Measurements from ENCODE around the gene APCDD1L. TPM values are rescaled to one million over a fixed set of nuclear protein-coding genes. Genes with fewer than 3 reads are reported as not detected.

APCDD1L gene
- total RNA-seq, 1 donor from 2014 or later, result not detected

- DNase-seq (ENCODE audit: low read depth in 2 of 2), result no peak
These were observed 47.3 kb downstream of the APCDD1L start for GRCh38 chr20:58467572-58468527.

GRCh38 chr20:58466729-58467571 lies 48.2 kb downstream of the APCDD1L start:
- DNase-seq (ENCODE audit: low read depth in 2 of 2), result no peak

GRCh38 chr20:58466095-58466708 lies 49.0 kb downstream of the APCDD1L start:
- DNase-seq (ENCODE audit: low read depth in 2 of 2), result no peak

GRCh38 chr20:58464838-58465237 lies 50.4 kb downstream of the APCDD1L start:
- DNase-seq (ENCODE audit: low read depth in 2 of 2), result no peak

GRCh38 chr20:58463256-58463655 lies 51.9 kb downstream of the APCDD1L start:
- DNase-seq (ENCODE audit: low read depth in 2 of 2), result no peak

- DNase-seq (ENCODE audit: low read depth in 2 of 2), result no peak
These were observed 53.3 kb downstream of the APCDD1L start for GRCh38 chr20:58461899-58462298.

GRCh38 chr20:58461104-58461503 lies 54.1 kb downstream of the APCDD1L start:
- DNase-seq (ENCODE audit: low read depth in 2 of 2), result no peak

- DNase-seq (ENCODE audit: low read depth in 2 of 2), result no peak
These were observed 56.0 kb downstream of the APCDD1L start for GRCh38 chr20:58459058-58459750.

- DNase-seq (ENCODE audit: low read depth in 2 of 2), result peak; percentile 56 to 89
These were observed 56.7 kb downstream of the APCDD1L start for GRCh38 chr20:58458342-58459057.

GRCh38 chr20:58457083-58457695 lies 58.0 kb downstream of the APCDD1L start:
- DNase-seq (ENCODE audit: low read depth in 2 of 2), result peak in 1 of 2 donors; percentile 82

GRCh38 chr20:58454460-58454859 lies 60.7 kb downstream of the APCDD1L start:
- DNase-seq (ENCODE audit: low read depth in 2 of 2), result no peak

- no peak for DNase-seq (ENCODE audit: low read depth in 2 of 2)
These were observed 61.8 kb downstream of the APCDD1L start for GRCh38 chr20:58453391-58453790.

- no peak for DNase-seq (ENCODE audit: low read depth in 2 of 2)
These were observed 62.4 kb downstream of the APCDD1L start for GRCh38 chr20:58452667-58453255.

- no peak for DNase-seq (ENCODE audit: low read depth in 2 of 2)
These were observed 64.9 kb downstream of the APCDD1L start for GRCh38 chr20:58450254-58450653.

- DNase-seq (ENCODE audit: low read depth in 2 of 2), result no peak
These were observed 65.4 kb downstream of the APCDD1L start for GRCh38 chr20:58449681-58450221.

- no peak for DNase-seq (ENCODE audit: low read depth in 2 of 2)
These were observed 66.2 kb downstream of the APCDD1L start for GRCh38 chr20:58448958-58449357.

- peak; percentile 70 to 81 for DNase-seq (ENCODE audit: low read depth in 2 of 2)
These were observed 67.4 kb downstream of the APCDD1L start for GRCh38 chr20:58447511-58448391.

GRCh38 chr20:58446960-58447265 lies 68.3 kb downstream of the APCDD1L start:
- peak in 1 of 2 donors; percentile 17 for DNase-seq (ENCODE audit: low read depth in 2 of 2)

Data from lung microvascular endothelial cell (primary cell).